ENCODE data around the gene MINDY2.
A peak's percentile ranks its signal among the peaks of the same experiment; 100 is the strongest.

Gene MINDY2

GRCh38 chr15:58770857-58771620 is at the start of gene MINDY2:
MINDY2 (plus strand) TSS chr15:58771302; CDS start chr15:58771396, 94 bp downstream.
- peak; percentile 93 for DNase-seq

DNA sequence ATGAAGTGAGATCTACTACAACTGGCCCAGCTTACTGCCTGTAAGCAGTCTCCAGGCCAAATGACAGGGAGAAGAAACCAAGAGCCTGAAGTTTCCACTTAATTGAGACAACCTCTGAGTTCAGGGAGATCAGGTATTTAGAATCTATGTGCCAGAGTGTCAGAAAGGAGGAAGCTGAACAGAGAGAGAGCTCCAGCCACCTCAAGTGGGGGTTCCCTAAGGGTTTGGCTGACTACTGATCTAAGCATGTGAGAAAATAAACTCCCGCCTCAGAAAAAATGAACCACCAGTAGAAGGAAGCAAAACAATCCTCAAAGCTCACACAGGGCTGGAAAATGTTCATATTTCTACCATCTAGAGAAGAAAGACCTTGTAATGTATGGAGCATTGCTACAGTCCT is 46.6 kb upstream of the MINDY2 start:
- DNase-seq = no peak

DNA sequence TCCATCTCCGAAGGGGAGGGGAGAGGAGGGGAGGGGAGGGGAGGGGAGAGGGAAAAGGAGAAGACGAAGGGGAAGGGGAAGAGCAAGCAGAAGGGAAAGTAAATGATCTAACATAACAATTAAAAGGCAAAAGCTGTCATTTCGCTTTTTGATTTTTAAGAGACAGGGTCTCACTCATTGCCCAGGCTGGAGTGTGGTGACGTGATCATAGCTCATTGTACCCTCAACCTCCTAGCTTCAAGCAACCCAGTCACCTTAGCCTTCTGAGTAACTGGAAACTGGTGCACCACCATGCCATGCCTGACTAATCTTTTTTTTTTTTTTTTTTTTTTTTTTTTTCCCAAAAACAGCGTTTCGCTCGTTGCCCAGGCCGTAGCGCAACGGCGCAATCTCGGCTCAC is 44.2 kb upstream of the MINDY2 start:
- no peak for DNase-seq

GRCh38 chr15:58731756-58732535 is 39.2 kb upstream of the MINDY2 start:
- no peak for DNase-seq

DNA sequence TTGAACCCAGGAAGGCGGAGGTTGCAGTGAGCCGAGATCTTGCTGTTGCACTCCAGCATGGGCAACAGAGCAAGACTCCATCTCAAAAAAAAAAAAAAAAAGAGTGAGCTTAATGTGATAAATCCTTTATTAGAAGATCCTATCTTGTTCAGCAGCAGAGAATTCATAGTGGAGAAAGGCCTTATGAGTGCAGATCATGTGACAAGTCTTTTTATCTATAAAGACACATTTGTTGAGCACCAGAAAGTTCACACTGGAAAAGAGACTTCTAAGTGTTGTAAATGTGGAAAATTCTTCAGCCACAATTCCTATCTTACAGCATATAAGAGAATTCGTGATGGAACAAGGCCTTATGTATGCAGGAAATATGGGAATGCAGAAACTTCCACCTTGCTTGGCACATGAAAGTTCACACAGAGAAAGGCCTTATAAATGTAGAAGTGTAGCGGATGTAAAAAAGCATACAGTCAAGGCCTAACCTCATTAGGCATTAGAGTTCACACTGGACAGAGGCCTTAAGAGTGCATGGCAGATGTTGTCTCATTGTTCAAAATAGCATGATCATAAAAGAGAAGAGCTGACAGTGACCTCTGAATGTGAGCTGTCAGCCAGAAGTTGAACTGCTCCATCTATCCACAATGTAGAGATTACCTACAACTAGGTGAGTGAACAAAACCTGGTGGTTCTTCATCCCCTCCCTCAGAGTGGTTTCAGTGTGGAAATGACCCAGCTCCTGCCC is 38.3 kb upstream of the MINDY2 start:
- DNase-seq = no peak

- no peak for DNase-seq
These were observed 36.2 kb upstream of the MINDY2 start for GRCh38 chr15:58734859-58735258.

- no peak for DNase-seq
These were observed 35.0 kb upstream of the MINDY2 start for GRCh38 chr15:58736018-58736643.

- no peak for DNase-seq
These were observed 33.8 kb upstream of the MINDY2 start for GRCh38 chr15:58737298-58737697.

DNA sequence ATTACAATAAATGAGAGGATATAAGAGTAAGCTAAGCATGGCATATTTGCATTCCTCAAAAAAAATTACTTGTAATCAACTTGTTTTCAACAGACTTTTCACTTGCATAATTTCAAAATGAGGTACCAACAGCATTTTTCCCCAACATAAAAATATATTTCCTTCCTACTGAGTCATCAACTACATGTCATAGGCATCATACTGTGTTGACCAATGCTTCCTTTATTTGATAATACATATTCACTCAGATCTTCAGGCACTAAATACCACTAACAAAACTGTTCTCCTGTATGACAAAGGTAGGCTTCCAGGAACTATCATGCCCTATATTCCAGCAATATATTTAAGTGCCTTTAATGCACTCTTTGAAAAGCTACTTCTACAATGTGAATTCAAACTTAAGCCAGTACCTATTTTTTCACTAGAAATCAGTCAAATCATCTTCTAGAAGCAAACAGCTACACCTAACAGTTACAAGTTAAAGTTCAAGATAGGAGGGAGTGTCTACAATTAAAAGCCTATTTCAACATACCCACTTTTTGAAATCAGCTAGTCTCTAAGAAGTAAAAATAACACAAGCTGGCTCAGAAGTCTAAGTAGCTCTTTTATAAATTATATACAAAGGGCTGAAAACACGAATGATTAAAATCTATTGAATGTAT is 32.9 kb upstream of the MINDY2 start:
- no peak for DNase-seq

- no peak for DNase-seq
These were observed 30.7 kb upstream of the MINDY2 start for GRCh38 chr15:58740436-58740835.

DNA sequence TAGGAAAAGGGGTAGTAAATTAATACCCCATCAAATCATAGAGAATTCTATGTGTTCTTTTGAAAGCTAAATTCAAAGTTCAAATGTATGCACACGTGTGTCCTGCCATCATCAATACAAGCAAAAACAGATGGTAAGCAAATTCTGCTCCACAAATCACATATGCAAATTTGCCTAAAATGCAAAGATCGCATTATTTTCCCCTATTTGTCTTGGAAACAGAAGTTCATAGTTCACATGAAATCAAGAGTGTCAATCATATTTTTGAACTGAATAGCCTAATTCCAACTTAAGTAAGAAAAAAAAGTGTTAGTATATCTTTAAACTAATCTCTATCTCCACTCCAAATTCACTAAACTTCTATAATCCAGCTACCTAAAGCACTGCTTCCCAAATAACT is 30.1 kb upstream of the MINDY2 start:
- DNase-seq = no peak

DNA sequence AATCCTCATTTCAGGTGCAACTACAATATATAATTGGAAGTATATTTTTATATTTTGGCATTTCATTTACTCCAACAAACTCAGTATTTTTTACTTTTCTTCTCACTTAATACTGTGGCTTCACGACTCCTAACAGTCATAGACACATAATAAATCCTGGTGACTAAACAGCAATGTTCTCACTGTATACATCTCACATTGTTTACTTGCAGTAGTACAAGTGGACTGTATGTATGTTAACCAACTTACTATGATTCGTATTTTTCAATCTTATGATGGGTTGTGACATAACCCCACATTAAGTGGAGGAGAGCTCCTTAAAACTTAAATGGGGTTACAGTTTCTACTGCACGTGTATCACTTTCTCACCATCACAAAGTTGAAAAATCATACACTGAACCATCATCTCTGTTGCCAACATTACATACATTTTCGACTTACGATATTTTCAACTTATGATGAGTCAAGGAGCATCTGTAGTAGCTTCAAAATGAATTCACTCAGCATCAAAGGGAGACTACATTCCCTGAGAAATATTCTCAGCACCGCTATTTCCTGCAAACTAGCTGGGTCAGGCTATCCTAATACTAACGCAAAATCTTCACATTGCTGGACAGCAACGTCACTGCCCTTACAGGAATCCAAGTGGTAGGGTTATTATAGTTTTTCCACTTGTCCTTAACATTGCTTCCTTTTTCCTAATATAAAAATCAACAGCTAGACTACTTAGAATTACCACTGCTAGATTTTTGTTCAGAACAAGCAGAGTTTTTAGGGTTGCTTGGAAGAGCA is 28.9 kb upstream of the MINDY2 start:
- DNase-seq = no peak

DNA sequence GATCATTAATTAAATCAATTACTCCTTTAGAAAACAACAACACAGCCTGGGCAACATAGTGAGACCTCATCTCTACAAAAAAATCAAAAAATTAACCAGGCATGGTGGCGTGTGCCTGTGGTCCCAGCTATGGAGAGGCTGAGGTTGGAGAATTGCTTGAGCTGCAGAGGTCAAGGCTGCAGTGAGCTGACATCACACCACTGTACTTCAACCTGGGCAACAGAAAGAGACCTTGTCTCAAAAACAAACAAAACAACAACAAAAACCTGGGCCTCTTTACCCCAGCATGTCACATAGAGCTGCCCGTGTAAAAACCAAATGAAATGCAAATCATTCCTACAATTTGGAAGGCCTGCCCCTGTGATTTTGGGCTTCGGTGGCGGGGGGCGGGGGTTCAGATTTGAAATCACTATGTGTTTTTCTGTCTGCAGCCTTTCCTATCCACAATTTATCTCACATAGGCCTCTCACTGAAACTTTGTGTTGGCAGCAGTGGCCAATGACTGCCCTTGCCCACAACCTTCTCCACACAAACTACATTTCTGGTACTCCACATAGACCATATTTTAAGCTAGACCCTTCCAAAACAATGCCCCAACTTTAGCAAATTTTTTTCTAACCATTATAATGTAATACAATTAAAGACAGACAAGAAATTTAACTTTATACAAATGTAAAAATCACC is 28.1 kb upstream of the MINDY2 start:
- no peak for DNase-seq

GRCh38 chr15:58746174-58746573 is 24.9 kb upstream of the MINDY2 start:
- no peak for DNase-seq

GRCh38 chr15:58748040-58748851 is 22.9 kb upstream of the MINDY2 start:
- DNase-seq = peak; percentile 55

DNA sequence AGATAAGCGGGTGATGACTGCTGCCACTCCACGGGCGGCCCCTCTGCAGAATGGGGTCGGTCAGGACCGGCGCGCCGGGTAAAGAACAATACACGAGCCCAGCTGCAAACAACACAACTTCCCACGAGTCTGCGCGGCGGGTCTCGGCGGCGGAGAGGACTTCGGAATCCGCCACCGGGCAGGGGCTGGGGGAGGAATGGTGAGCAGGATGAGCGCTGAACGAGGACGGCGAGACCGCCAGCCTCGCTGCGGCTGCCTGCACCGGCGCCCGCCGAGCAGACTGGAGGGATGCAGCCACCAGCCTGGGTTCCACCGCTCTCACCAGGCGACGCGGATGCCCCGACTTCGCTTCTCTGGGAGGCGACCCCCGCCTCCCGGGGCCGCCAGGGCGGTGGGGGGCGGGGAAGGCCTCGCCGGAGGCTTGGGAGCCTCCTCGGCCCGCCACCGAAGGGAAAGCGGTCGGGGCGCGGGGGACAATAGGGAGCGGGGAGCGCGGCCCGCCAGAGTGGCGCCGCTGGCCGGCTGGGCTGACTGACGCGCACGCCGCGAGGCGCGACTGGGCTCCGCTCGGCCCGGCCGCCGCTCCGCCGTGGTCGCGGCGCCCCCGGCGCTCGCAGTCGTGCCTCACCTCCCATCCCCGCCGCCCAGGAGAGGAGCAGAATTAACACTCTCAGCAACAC is 22.1 kb upstream of the MINDY2 start:
- DNase-seq = peak; percentile 51

GRCh38 chr15:58749532-58750337 is 21.4 kb upstream of the MINDY2 start, which contains the start of gene ADAM10:
ADAM10 (minus strand) TSS chr15:58749707; CDS start chr15:58749534, 173 bp downstream.
- peak; percentile 99 for DNase-seq

DNA sequence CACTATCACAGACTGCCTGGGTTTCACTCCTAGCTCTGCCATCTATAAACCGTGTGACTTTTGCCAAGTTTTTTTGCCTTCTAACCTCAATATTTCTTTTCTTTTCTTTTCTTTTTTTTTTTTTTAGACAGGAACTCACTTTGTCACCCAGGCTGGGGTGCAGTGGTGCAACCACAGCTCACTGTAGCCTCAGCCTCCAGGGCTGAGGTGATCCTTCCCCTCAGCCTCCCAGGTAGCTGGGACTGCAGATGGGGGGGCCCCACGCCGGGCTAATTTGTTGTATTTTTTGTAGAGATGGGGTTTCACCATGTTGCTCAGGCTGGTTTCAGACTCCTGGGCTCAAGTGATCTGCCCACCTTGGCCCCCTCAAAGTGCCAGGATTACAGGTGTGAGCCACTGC is 18.4 kb upstream of the MINDY2 start:
- no peak for DNase-seq

GRCh38 chr15:58755350-58755749 is 15.8 kb upstream of the MINDY2 start:
- DNase-seq = no peak

All from activated naive CD4-positive, alpha-beta T cell treated with Interleukin-2 at 50 U/mL for 16 hours (primary cell).